MCF 10A (cell line): ENCODE data around the gene ZIC5. TPM values are rescaled to one million over a fixed set of nuclear protein-coding genes. Genes with fewer than 3 reads are reported as not detected.

Source experiments
- BruUV-seq: library from RNA; stranded (reverse); fragments of 400-500 nt; replicated peaks from 2 replicates; lab custom pipeline; 2021; lab: Mats Ljungman, UMichigan
- CTCF ChIA-PET: fragments of 300-600 bp; sonication (Branson Sonifier 250); formaldehyde crosslinking; extraction: SDS; loops from one replicate; lab custom pipeline; 2021; ENCODE audit warnings: antibody characterized with exemption, inconsistent platforms; lab: Yijun Ruan, JAX
- POLR2A ChIA-PET: fragments of 300-600, 350-650 bp; sonication (Branson Sonifier 250); formaldehyde crosslinking; extraction: SDS; loops from one replicate; lab custom pipeline; 2020; ENCODE audit warnings: antibody characterized with exemption, inconsistent platforms; lab: Yijun Ruan, JAX
- DNase-seq: peaks from one replicate; pipeline ENCODE4 v3.0.0-alpha.2; 2018; ENCODE audit not compliant: unreplicated experiment
- H3K27ac Mint-ChIP-seq: one replicate; pipeline ENCODE4 v1.8.0; 2022; ENCODE audit warnings: mild to moderate bottlenecking, low read depth, mixed read lengths; ENCODE audit not compliant: unreplicated experiment
- H3K27me3 Mint-ChIP-seq: one replicate; pipeline ENCODE4 v1.8.0; 2022; ENCODE audit warnings: mixed read lengths; ENCODE audit not compliant: insufficient read depth, unreplicated experiment
- H3K36me3 Mint-ChIP-seq: one replicate; pipeline ENCODE4 v1.8.0; 2022; ENCODE audit warnings: mild to moderate bottlenecking, moderate library complexity, mixed read lengths; ENCODE audit not compliant: insufficient read depth, unreplicated experiment
- H3K4me1 Mint-ChIP-seq: one replicate; pipeline ENCODE4 v1.8.0; 2022; ENCODE audit warnings: mixed read lengths; ENCODE audit not compliant: insufficient read depth, unreplicated experiment
- H3K4me3 Mint-ChIP-seq: one replicate; pipeline ENCODE4 v1.8.0; 2022; ENCODE audit warnings: mild to moderate bottlenecking, moderate library complexity, mixed read lengths; ENCODE audit not compliant: unreplicated experiment
- H3K9me3 Mint-ChIP-seq: one replicate; pipeline ENCODE4 v1.8.0; 2022; ENCODE audit warnings: mixed read lengths; ENCODE audit not compliant: unreplicated experiment
- CTCF ChIP-seq: fragments of 200-600 bp; IDR thresholded peaks from one replicate; pipeline ENCODE4 v1.8.0; 2022; ENCODE audit warnings: antibody characterized with exemption, mild to moderate bottlenecking; ENCODE audit not compliant: unreplicated experiment
- intact Hi-C: fragments of 100-400 bp; cut with micrococcal nuclease; formaldehyde crosslinking; loops from 2 replicates; pipeline ENCODE4 v1.14.1; 2022
- total RNA-seq: library from RNA; stranded (reverse); gene quantifications from 2 replicates; pipeline ENCODE4 v1.2.3, GENCODE V29; 2022

Gene ZIC5
- total RNA-seq, 1 experiment from 2014 or later: not detected

- H3K36me3 Mint-ChIP-seq: peaks cover 9% of the 10 kb centered on the region
- H3K4me3 Mint-ChIP-seq: peak overlapping the region; percentile 73
- H3K9me3 Mint-ChIP-seq: no peaks in the 10 kb centered on the region
- intact Hi-C loops: loop anchor here (5.0 kb wide), 1 partner anchor 533 kb away; no protein-coding TSS in a partner anchor
- POLR2A ChIA-PET: no interaction called here
- TF ChIP-seq CTCF: no peak
- BruUV-seq: no TSS peak
- peaks cover 9% of the 10 kb centered on the region for H3K4me1 Mint-ChIP-seq
- no peaks in the 10 kb centered on the region for H3K27me3 Mint-ChIP-seq
- no peak for DNase-seq
- no peak overlapping the region for H3K27ac Mint-ChIP-seq
- CTCF ChIA-PET: interaction anchor here (1.3 kb wide), 1 partner anchor 23 kb away, joined by 3 read pairs; no protein-coding TSS in a partner anchor
Measured at GRCh38 chr13:99984461-99985240, 13.1 kb upstream of the ZIC5 start.

DNA sequence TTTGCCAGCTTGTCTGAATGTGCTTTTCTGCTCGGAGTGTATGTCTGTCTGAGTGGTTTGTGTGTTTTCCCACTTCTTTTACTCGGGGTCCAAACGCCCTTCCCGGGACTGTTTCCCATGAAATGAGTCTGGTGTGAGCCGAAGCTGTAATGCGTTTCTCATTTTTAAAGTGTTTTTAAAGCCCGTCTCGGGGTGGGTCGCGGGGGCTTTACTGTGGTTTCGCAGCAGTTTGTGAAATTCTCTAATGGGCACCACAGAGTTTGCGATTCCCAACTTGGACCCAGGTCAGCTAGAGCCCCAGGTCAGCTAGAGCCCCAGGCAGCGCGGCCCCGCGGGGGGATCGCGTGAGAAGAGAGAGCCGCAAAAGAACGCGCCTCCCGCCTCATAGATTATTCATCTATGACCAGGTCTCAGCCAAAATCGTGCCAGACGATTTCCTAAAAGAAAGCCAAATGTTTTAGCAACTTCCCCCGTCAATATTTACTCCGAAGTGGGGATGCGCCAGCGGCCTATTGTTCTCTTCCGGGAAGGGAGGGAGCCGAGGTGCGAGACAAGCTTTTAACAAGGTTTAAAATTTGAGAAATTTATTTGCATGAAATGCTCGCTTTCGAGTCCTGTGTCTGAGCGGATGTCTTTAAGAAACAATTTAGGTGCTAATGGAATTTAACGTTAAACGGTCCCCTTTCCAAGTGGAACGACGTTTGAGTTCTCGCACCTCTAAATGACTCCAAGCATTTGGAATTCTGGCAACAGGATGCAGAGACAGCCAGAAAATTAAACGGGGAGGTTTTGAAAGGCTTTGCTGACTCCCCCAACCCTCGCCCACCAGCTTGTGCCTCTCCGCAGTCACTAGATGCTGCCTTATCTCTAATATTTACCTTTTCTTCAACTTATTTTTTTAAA is 12.2 kb upstream of the ZIC5 start:
- BruUV-seq: no TSS peak
- H3K4me3 Mint-ChIP-seq: peak overlapping the region; percentile 73
- H3K36me3 Mint-ChIP-seq: peaks cover 9% of the 10 kb centered on the region
- H3K27me3 Mint-ChIP-seq: no peaks in the 10 kb centered on the region
- H3K9me3 Mint-ChIP-seq: no peaks in the 10 kb centered on the region
- no peak for DNase-seq
- H3K27ac Mint-ChIP-seq: no peak overlapping the region
- TF ChIP-seq CTCF: no peak
- ChIA-PET POLR2A (interaction anchor here (0.6 to 3.5 kb wide), 4 partner anchors 9 to 756 kb away, joined by 3 to 16 read pairs (median 3); no protein-coding TSS in a partner anchor), CTCF (interaction anchor here (1.1 to 1.3 kb wide), 3 partner anchors 22 to 252 kb away, joined by 3 to 6 read pairs (median 4); no protein-coding TSS in a partner anchor)
- intact Hi-C loops: loop anchor here (5.0 kb wide), 1 partner anchor 534 kb away; no protein-coding TSS in a partner anchor
- peaks cover 9% of the 10 kb centered on the region for H3K4me1 Mint-ChIP-seq

GRCh38 chr13:99982731-99983498 is 11.3 kb upstream of the ZIC5 start:
- ChIA-PET POLR2A (interaction anchor here (0.6 to 3.5 kb wide), 4 partner anchors 10 to 755 kb away, joined by 3 to 16 read pairs (median 3); no protein-coding TSS in a partner anchor), CTCF (interaction anchor here (0.6 to 1.2 kb wide), 3 partner anchors 78 to 252 kb away, joined by 4 to 6 read pairs (median 4); no protein-coding TSS in a partner anchor)
- no peak for TF ChIP-seq CTCF
- intact Hi-C loops: loop anchor here (5.0 kb wide), 1 partner anchor 534 kb away; no protein-coding TSS in a partner anchor
- no peaks in the 10 kb centered on the region for H3K27me3 Mint-ChIP-seq
- peaks cover 9% of the 10 kb centered on the region for H3K36me3 Mint-ChIP-seq
- H3K9me3 Mint-ChIP-seq: no peaks in the 10 kb centered on the region
- peak overlapping the region; percentile 73 for H3K4me3 Mint-ChIP-seq
- peaks cover 9% of the 10 kb centered on the region for H3K4me1 Mint-ChIP-seq
- BruUV-seq: TSS peak; percentile 33
- no peak overlapping the region for H3K27ac Mint-ChIP-seq
- peak; percentile 7 for DNase-seq
